ENCODE results near the gene EFNB3. TPM values are rescaled to one million over a fixed set of nuclear protein-coding genes. Genes with fewer than 3 reads are reported as not detected.

Gene EFNB3
- total and polyA plus RNA-seq, 2 of the 4 experiments (the other 2 are of a cell fraction): 0.54 to 2.0 TPM

- Histone ChIP-seq H4K8ac (ENCODE audit: low read depth in 2 of 2, low read length in 2 of 2) (peak overlapping the region; percentile 50 to 92), H4K91ac (ENCODE audit: insufficient read depth, low read depth, low read length) (peak overlapping the region; percentile 84), H3K4me1 (ENCODE audit: control insufficient read depth, insufficient read depth, low read length) (peaks cover 26% of the 10 kb centered on the region), H2BK20ac (ENCODE audit: low read depth, low read length) (peak overlapping the region; percentile 93), H3K4me3 (ENCODE audit: insufficient read depth, low read depth, low read length) (no peak overlapping the region), H3K18ac (ENCODE audit: low read depth, low read length) (peak overlapping the region; percentile 99), H2BK15ac (ENCODE audit: low read depth, low read length) (peak overlapping the region; percentile 82; the same call in 2 of the 3 replicates), H2AFZ (replicated peaks; ENCODE audit: low read length, poor library complexity) (peak overlapping the region; percentile 71), H3K4ac (ENCODE audit: low read depth, low read length) (peak overlapping the region; percentile 86), H3K23ac (ENCODE audit: low read depth, low read length) (peak overlapping the region; percentile 90), H3K56ac (ENCODE audit: extremely low read depth, insufficient read depth, low read length) (peak overlapping the region; percentile 91), H3K9ac (ENCODE audit: low read depth, low read length) (peak overlapping the region; percentile 58), H3K27ac (ENCODE audit: insufficient read depth, low read length) (peak overlapping the region; percentile 98), H3K79me1 (ENCODE audit: low read depth in 1 of 2, low read length in 2 of 2) (no peaks in the 10 kb centered on the region), H3K9me3 (ENCODE audit: control insufficient read depth, insufficient read depth, low read length) (no peaks in the 10 kb centered on the region), H3K14ac (replicated peaks; ENCODE audit: low read depth, low read length) (peak overlapping the region; percentile 81), H3K27me3 (ENCODE audit: control insufficient read depth, insufficient read depth, low read length) (no peaks in the 10 kb centered on the region), H3K36me3 (ENCODE audit: control insufficient read depth, insufficient read depth, low read length) (no peaks in the 10 kb centered on the region), H3K9me1 (ENCODE audit: insufficient read depth, low read length) (no peaks in the 10 kb centered on the region), H4K5ac (ENCODE audit: low read depth, low read length) (peak overlapping the region; percentile 92), H2AK5ac (ENCODE audit: low read depth, low read length) (peak overlapping the region; percentile 56), H2BK5ac (ENCODE audit: low read depth, low read length, poor library complexity, severe bottlenecking) (peak overlapping the region; percentile 97), H2BK120ac (ENCODE audit: low read depth, low read length) (peak overlapping the region; percentile 94), H4K20me1 (ENCODE audit: insufficient read depth, low read length) (no peaks in the 10 kb centered on the region), H3K4me2 (ENCODE audit: low read depth, low read length) (peak overlapping the region; percentile 96), H2AK9ac (replicated peaks; ENCODE audit: low read depth, low read length, poor library complexity) (peak overlapping the region; percentile 65)
- no CpG with 5 or more reads among the region's 10 CpGs for WGBS, 2 experiments (ENCODE audit: extremely low coverage in 2 of 2, insufficient read length in 1 of 2)
- ChIA-PET CTCF (interaction anchor here (0.6 to 2.1 kb wide), 6 partner anchors 34 to 257 kb away, joined by 3 to 7 read pairs (median 4); partner anchors contain the start of gene WRAP53), POLR2A (ENCODE audit: unreplicated experiment) (no interaction called here)
- in situ Hi-C loops (cut with MboI; ENCODE audit: low sequenced_read_pairs) (loop anchor here (25.0 kb wide), 1 partner anchor 239 kb away; no protein-coding TSS in a partner anchor), intact Hi-C loops (cut with micrococcal nuclease) (no loop called here), dilution Hi-C loops (cut with HindIII; ENCODE audit: low sequenced_read_pairs, unreplicated experiment) (no loop called here)
- peak; percentile 30 for DNase-seq
- no TSS peak for BruUV-seq (replicated peaks)
- peak; percentile 38 for ATAC-seq (ENCODE audit: low read depth)
- TF ChIP-seq MAFK (IDR thresholded peaks at IDR 0.05; ENCODE audit: low read depth, low read length) (no peak), NFE2L2 (IDR thresholded peaks at IDR 0.05; ENCODE audit: low read depth, low read length) (no peak), USF2 (IDR thresholded peaks at IDR 0.05; ENCODE audit: low read depth, low read length) (no peak), BHLHE40 (IDR thresholded peaks at IDR 0.05; ENCODE audit: low read depth, low read length) (no peak; the same call in 1 of the 2 replicates), ELK1 (IDR thresholded peaks at IDR 0.05; ENCODE audit: borderline replicate concordance, low read depth, low read length) (no peak), CTCF (conservative IDR thresholded peaks at IDR 0.05; ENCODE audit: low read depth, low read length) (no peak), RAD21 (IDR thresholded peaks at IDR 0.05; ENCODE audit: low read length) (no peak), RFX5 (IDR thresholded peaks at IDR 0.05; ENCODE audit: low read depth, low read length) (no peak), RCOR1 (IDR thresholded peaks at IDR 0.05; ENCODE audit: insufficient replicate concordance, low read length) (no peak), MXI1 (IDR thresholded peaks at IDR 0.05; ENCODE audit: borderline replicate concordance, low read depth, low read length) (no peak), CEBPB (IDR thresholded peaks at IDR 0.05; ENCODE audit: low read depth, low read length) (no peak)
Observed at GRCh38 chr17:7748076-7748775, 43.2 kb downstream of the EFNB3 start.
